GM08714 (cell line): ENCODE data around the gene OLA1.

Source experiments
- H3K4me3 ChIP-seq: fragments of 200-500 bp; sonication (Bioruptor generic); 2 replicates; pipeline ENCODE4 v1.5.1; 2014; ENCODE audit warnings: mild to moderate bottlenecking, low read length, inconsistent platforms
- ZNF274 ChIP-seq: IDR thresholded peaks from 2 replicates; pipeline ENCODE4 v1.6.1; 2012; ENCODE audit warnings: mild to moderate bottlenecking, low read depth, low read length

The OLA1 gene

GRCh38 chr2:174208026-174208425 is 40.3 kb downstream of the OLA1 start:
- no peak for TF ChIP-seq ZNF274
- no peak overlapping the region for H3K4me3 ChIP-seq

GRCh38 chr2:174205562-174205961 is 42.8 kb downstream of the OLA1 start:
- TF ChIP-seq ZNF274, result no peak
- no peak overlapping the region for H3K4me3 ChIP-seq

GRCh38 chr2:174202188-174202587 is 46.1 kb downstream of the OLA1 start:
- no peak overlapping the region for H3K4me3 ChIP-seq
- no peak for TF ChIP-seq ZNF274

GRCh38 chr2:174198846-174199564 is 49.3 kb downstream of the OLA1 start:
- no peak for TF ChIP-seq ZNF274
- H3K4me3 ChIP-seq, result no peak overlapping the region

- H3K4me3 ChIP-seq, result no peak overlapping the region
- TF ChIP-seq ZNF274, result no peak
Measured at GRCh38 chr2:174195253-174195652, 53.1 kb downstream of the OLA1 start.

GRCh38 chr2:174193737-174194136 is 54.6 kb downstream of the OLA1 start:
- no peak for TF ChIP-seq ZNF274
- H3K4me3 ChIP-seq, result no peak overlapping the region

- no peak overlapping the region for H3K4me3 ChIP-seq
- TF ChIP-seq ZNF274, result no peak
Measured at GRCh38 chr2:174192664-174193063, 55.7 kb downstream of the OLA1 start.

GRCh38 chr2:174191342-174192074 is 56.8 kb downstream of the OLA1 start:
- TF ChIP-seq ZNF274, result no peak
- no peak overlapping the region for H3K4me3 ChIP-seq

- no peak for TF ChIP-seq ZNF274
- H3K4me3 ChIP-seq, result no peak overlapping the region
Measured at GRCh38 chr2:174184915-174185314, 63.4 kb downstream of the OLA1 start.

- no peak overlapping the region for H3K4me3 ChIP-seq
- TF ChIP-seq ZNF274, result no peak
Measured at GRCh38 chr2:174184504-174184903, 63.8 kb downstream of the OLA1 start.

GRCh38 chr2:174183076-174183475 is 65.3 kb downstream of the OLA1 start:
- TF ChIP-seq ZNF274, result no peak
- H3K4me3 ChIP-seq, result no peak overlapping the region

- no peak for TF ChIP-seq ZNF274
- no peak overlapping the region for H3K4me3 ChIP-seq
Measured at GRCh38 chr2:174181368-174181767, 67.0 kb downstream of the OLA1 start.

GRCh38 chr2:174180726-174181236 is 67.6 kb downstream of the OLA1 start:
- no peak overlapping the region for H3K4me3 ChIP-seq
- no peak for TF ChIP-seq ZNF274

- TF ChIP-seq ZNF274, result no peak
- no peak overlapping the region for H3K4me3 ChIP-seq
Measured at GRCh38 chr2:174180165-174180724, 68.1 kb downstream of the OLA1 start.

GRCh38 chr2:174177316-174177890 is 70.9 kb downstream of the OLA1 start:
- no peak for TF ChIP-seq ZNF274
- no peak overlapping the region for H3K4me3 ChIP-seq

- no peak for TF ChIP-seq ZNF274
- H3K4me3 ChIP-seq, result no peak overlapping the region
Measured at GRCh38 chr2:174176898-174177297, 71.4 kb downstream of the OLA1 start.
